Measurements from ENCODE around the gene ATXN1.

DNA sequence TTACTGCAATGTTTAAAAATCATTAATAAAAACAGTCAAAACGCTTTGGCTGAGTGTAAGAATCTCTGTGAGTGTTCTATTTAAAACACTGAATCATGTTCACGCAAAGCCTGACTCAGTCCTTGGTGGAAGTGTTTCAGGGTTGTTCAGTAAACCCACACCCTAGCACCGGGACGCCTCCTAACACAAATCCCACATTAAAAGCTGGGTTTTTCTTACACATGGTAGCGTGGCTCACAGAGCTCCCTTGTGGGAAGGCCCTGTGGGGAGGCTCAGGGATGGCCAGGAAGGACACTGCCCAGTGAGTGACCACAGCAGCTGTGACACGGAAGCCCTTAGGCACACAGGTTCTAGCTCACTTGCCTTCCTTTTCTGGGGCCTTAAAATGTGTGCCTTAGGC, 442.7 kb downstream of the ATXN1 start:
- TF ChIP-seq, protein P1, sequence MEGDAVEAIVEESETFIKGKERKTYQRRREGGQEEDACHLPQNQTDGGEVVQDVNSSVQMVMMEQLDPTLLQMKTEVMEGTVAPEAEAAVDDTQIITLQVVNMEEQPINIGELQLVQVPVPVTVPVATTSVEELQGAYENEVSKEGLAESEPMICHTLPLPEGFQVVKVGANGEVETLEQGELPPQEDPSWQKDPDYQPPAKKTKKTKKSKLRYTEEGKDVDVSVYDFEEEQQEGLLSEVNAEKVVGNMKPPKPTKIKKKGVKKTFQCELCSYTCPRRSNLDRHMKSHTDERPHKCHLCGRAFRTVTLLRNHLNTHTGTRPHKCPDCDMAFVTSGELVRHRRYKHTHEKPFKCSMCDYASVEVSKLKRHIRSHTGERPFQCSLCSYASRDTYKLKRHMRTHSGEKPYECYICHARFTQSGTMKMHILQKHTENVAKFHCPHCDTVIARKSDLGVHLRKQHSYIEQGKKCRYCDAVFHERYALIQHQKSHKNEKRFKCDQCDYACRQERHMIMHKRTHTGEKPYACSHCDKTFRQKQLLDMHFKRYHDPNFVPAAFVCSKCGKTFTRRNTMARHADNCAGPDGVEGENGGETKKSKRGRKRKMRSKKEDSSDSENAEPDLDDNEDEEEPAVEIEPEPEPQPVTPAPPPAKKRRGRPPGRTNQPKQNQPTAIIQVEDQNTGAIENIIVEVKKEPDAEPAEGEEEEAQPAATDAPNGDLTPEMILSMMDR (optimal IDR thresholded peaks at IDR 0.05 in 1 of 3, IDR thresholded peaks at IDR 0.05 in 1 of 3, conservative IDR thresholded peaks at IDR 0.05 in 1 of 3; ENCODE audit: extremely low read depth in 1 of 3, insufficient read depth in 2 of 3, low read length in 3 of 3) = no peak
- TF ChIP-seq EZH2 (IDR thresholded peaks at IDR 0.05; ENCODE audit: low read length) = no peak

Measured in keratinocyte (primary cell).